Loucy (cell line): Measurements from ENCODE around the gene ZBTB16.

ENCODE experiments used
- EZH2phosphoT487 ChIP-seq: fragments of 200-600 bp; IDR thresholded peaks from 2 replicates; pipeline ENCODE4 v1.6.1; 2018; ENCODE audit warnings: antibody characterized with exemption, mild to moderate bottlenecking, moderate library complexity, borderline replicate concordance
- TF ChIP-seq, protein P1 (sequence below): fragments of 200-600 bp; sonication (generic); conservative IDR thresholded peaks from 2 replicates; pipeline ENCODE4 v1.5.1; 2014; ENCODE audit warnings: mild to moderate bottlenecking, antibody characterized with exemption, low read length

DNA sequence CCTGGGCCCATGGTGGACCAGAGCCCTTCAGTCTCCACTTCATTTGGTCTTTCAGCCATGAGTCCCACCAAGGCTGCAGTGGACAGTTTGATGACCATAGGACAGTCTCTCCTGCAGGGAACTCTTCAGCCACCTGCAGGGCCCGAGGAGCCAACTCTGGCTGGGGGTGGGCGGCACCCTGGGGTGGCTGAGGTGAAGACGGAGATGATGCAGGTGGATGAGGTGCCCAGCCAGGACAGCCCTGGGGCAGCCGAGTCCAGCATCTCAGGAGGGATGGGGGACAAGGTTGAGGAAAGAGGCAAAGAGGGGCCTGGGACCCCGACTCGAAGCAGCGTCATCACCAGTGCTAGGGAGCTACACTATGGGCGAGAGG, 4.3 kb downstream of the ZBTB16 start:
- TF ChIP-seq, protein P1, sequence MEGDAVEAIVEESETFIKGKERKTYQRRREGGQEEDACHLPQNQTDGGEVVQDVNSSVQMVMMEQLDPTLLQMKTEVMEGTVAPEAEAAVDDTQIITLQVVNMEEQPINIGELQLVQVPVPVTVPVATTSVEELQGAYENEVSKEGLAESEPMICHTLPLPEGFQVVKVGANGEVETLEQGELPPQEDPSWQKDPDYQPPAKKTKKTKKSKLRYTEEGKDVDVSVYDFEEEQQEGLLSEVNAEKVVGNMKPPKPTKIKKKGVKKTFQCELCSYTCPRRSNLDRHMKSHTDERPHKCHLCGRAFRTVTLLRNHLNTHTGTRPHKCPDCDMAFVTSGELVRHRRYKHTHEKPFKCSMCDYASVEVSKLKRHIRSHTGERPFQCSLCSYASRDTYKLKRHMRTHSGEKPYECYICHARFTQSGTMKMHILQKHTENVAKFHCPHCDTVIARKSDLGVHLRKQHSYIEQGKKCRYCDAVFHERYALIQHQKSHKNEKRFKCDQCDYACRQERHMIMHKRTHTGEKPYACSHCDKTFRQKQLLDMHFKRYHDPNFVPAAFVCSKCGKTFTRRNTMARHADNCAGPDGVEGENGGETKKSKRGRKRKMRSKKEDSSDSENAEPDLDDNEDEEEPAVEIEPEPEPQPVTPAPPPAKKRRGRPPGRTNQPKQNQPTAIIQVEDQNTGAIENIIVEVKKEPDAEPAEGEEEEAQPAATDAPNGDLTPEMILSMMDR = no peak
- no peak for TF ChIP-seq EZH2phosphoT487
